ENCODE results near the gene FBXO15. TPM values are rescaled to one million over a fixed set of nuclear protein-coding genes. Genes with fewer than 3 reads are reported as not detected.

The FBXO15 gene, protein sequence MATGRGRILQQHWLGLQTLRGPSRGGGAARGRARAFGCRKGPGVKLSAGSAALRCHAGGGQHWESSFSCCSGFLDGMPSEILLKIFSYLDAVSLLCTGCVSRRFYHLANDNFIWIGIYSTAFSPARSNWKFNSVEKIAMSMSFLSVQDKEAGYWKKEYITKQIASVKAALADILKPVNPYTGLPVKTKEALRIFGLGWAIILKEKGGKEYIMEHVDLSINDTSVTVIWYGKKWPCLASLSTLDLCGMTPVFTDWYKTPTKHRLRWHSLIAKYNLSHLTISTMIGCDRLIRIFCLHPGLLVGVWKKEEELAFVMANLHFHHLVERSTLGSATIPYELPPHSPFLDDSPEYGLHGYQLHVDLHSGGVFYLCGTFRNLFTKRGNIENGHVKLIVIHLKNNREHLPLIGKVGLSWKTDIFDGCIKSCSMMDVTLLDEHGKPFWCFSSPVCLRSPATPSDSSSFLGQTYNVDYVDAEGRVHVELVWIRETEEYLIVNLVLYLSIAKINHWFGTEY
- total RNA-seq (2014; rRNA removed; shearing (Covaris generic); ENCODE audit: low replicate concordance): 0.32 and 0.89 TPM in 2 replicates

- peaks cover 45% of the 10 kb centered on the region for H3K79me2 ChIP-seq (ENCODE audit: low read length)
- peak within 1 kb of the TSS; percentile 95 for H3K4me3 ChIP-seq (ENCODE audit: low read length)
- no peaks in the 10 kb centered on the region for H3K27me3 ChIP-seq (ENCODE audit: low read length)
- H3K36me3 ChIP-seq (ENCODE audit: insufficient read depth, low read length): peaks cover 14% of the 10 kb centered on the region; the same call in 1 of the 2 replicates
- H4K20me1 ChIP-seq (ENCODE audit: insufficient read depth, low read depth, low read length): peaks cover 14% of the 10 kb centered on the region; the same call in 1 of the 2 replicates
- H3K9me2 ChIP-seq (replicated peaks; ENCODE audit: insufficient read depth, low read length): no peaks in the 10 kb centered on the region
- H3K9me3 ChIP-seq (ENCODE audit: low read length): no peaks in the 10 kb centered on the region
- DNase-seq: peak; percentile 99
- peak within 1 kb of the TSS; percentile 96 for H3K4me2 ChIP-seq (ENCODE audit: low read depth, low read length, poor library complexity, severe bottlenecking)
- peak within 1 kb of the TSS; percentile 92 for H3K27ac ChIP-seq (ENCODE audit: low read length)
- H2AFZ ChIP-seq (ENCODE audit: low read length): peak within 1 kb of the TSS; percentile 85
- H3K9ac ChIP-seq (ENCODE audit: low read length): peak within 1 kb of the TSS; percentile 92
- peaks cover 46% of the 10 kb centered on the region for H3K4me1 ChIP-seq (ENCODE audit: low read length)
These were observed at the start of gene FBXO15, which contains the start of gene TIMM21 for GRCh38 chr18:74147779-74148542. FBXO15 (minus strand) TSS chr18:74147834; CDS start chr18:74147785, 49 bp downstream. TIMM21 (plus strand) TSS chr18:74148523; CDS start chr18:74148809, 286 bp downstream.

- H3K9me2 ChIP-seq (replicated peaks; ENCODE audit: insufficient read depth, low read length): no peaks in the 10 kb centered on the region
- H3K9ac ChIP-seq (ENCODE audit: low read length): no peak overlapping the region
- H3K4me1 ChIP-seq (ENCODE audit: low read length): peaks cover 6% of the 10 kb centered on the region
- peak overlapping the region; percentile 52 for H3K4me2 ChIP-seq (ENCODE audit: low read depth, low read length, poor library complexity, severe bottlenecking)
- H3K36me3 ChIP-seq (ENCODE audit: insufficient read depth, low read length): no peaks in the 10 kb centered on the region
- H3K27ac ChIP-seq (ENCODE audit: low read length): no peak overlapping the region
- no peaks in the 10 kb centered on the region for H3K79me2 ChIP-seq (ENCODE audit: low read length)
- H3K4me3 ChIP-seq (ENCODE audit: low read length): peak overlapping the region; percentile 37; the same call in 1 of the 2 replicates
- H2AFZ ChIP-seq (ENCODE audit: low read length): peak overlapping the region; percentile 75; the same call in 1 of the 2 replicates
- H4K20me1 ChIP-seq (ENCODE audit: insufficient read depth, low read depth, low read length): peaks cover 4% of the 10 kb centered on the region; the same call in 1 of the 2 replicates
- H3K27me3 ChIP-seq (ENCODE audit: low read length): no peaks in the 10 kb centered on the region
- no peaks in the 10 kb centered on the region for H3K9me3 ChIP-seq (ENCODE audit: low read length)
- peak; percentile 89 for DNase-seq
These were observed 48.8 kb upstream of the FBXO15 start for GRCh38 chr18:74196220-74197119.

DNA sequence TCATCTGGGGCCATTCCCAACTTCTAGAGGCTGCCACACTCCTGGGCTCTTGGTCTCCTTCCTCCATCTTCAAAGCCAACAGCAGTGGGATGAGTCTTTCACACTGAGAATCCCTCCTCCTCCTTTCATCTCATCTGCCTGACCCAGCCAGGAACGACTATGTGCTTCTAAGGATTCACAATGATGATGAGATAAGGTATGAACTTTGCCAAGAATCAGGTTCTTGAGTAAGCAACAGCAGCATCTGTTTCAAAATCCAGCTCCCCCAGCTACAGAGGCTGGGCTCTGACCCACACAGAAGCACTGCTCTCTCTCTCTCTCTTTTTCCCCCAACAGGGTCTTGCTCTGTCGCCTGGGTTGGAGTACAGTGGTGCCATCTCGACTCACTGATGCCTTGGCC, 47.1 kb upstream of the FBXO15 start:
- no peak overlapping the region for H3K9ac ChIP-seq (ENCODE audit: low read length)
- peaks cover 7% of the 10 kb centered on the region for H3K4me1 ChIP-seq (ENCODE audit: low read length)
- no peaks in the 10 kb centered on the region for H3K36me3 ChIP-seq (ENCODE audit: insufficient read depth, low read length)
- H3K4me3 ChIP-seq (ENCODE audit: low read length): no peak overlapping the region
- H4K20me1 ChIP-seq (ENCODE audit: insufficient read depth, low read depth, low read length): peaks cover 4% of the 10 kb centered on the region; the same call in 1 of the 2 replicates
- no peak overlapping the region for H3K4me2 ChIP-seq (ENCODE audit: low read depth, low read length, poor library complexity, severe bottlenecking)
- no peaks in the 10 kb centered on the region for H3K79me2 ChIP-seq (ENCODE audit: low read length)
- H3K9me2 ChIP-seq (replicated peaks; ENCODE audit: insufficient read depth, low read length): no peaks in the 10 kb centered on the region
- H3K27me3 ChIP-seq (ENCODE audit: low read length): no peaks in the 10 kb centered on the region
- H3K27ac ChIP-seq (ENCODE audit: low read length): no peak overlapping the region
- no peak for DNase-seq
- H2AFZ ChIP-seq (ENCODE audit: low read length): no peak overlapping the region
- no peaks in the 10 kb centered on the region for H3K9me3 ChIP-seq (ENCODE audit: low read length)

DNA sequence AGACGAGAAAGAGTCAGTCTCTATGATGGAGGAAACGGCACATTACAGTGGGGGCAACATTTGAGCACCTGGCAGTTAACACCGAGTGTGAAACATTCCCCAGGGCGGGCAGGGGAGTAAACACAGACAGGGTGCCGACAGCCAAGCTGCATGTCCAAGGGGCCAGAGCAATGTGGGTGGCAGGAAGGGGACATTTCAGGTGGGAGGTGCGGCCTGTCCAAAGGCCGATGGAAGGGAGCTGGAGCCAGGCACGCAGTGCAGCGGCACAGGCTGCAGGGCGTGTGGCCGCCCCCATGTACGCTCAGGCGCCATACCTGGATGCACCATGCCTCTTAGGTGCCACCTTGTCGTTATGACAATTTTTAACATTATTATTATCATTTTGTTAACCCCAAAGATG, 43.9 kb upstream of the FBXO15 start:
- Histone ChIP-seq H2AFZ (ENCODE audit: low read length) (no peak overlapping the region), H3K36me3 (ENCODE audit: insufficient read depth, low read length) (no peaks in the 10 kb centered on the region), H3K27ac (ENCODE audit: low read length) (no peak overlapping the region), H3K9me2 (replicated peaks; ENCODE audit: insufficient read depth, low read length) (no peaks in the 10 kb centered on the region), H3K4me1 (ENCODE audit: low read length) (peaks cover 6% of the 10 kb centered on the region), H3K27me3 (ENCODE audit: low read length) (no peaks in the 10 kb centered on the region), H3K4me2 (ENCODE audit: low read depth, low read length, poor library complexity, severe bottlenecking) (no peak overlapping the region), H3K9ac (ENCODE audit: low read length) (no peak overlapping the region), H4K20me1 (ENCODE audit: insufficient read depth, low read depth, low read length) (no peaks in the 10 kb centered on the region), H3K9me3 (ENCODE audit: low read length) (no peaks in the 10 kb centered on the region), H3K79me2 (ENCODE audit: low read length) (no peaks in the 10 kb centered on the region), H3K4me3 (ENCODE audit: low read length) (no peak overlapping the region)
- no peak for DNase-seq

DNA sequence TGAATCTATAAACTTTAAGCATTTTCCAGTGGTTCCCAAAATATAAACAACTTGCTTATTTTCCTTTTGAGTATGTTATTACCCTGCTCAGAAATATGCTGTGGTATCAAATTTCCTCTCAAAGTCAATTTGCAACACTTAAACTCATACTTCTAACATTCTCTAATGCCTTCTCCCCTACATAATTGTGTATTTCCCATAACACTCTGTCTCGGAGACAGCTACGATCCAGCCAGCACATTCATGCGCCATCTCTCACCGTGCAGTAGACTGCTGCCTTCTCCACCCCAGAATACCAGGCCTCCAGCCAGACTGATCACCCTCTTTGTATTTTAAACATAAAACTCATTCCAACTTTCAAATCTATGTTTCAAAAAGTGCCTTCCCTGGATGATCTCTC, 42.5 kb upstream of the FBXO15 start:
- H3K9me2 ChIP-seq (replicated peaks; ENCODE audit: insufficient read depth, low read length): no peaks in the 10 kb centered on the region
- no peak for DNase-seq
- no peak overlapping the region for H3K9ac ChIP-seq (ENCODE audit: low read length)
- H3K27ac ChIP-seq (ENCODE audit: low read length): no peak overlapping the region
- H2AFZ ChIP-seq (ENCODE audit: low read length): no peak overlapping the region
- no peaks in the 10 kb centered on the region for H3K36me3 ChIP-seq (ENCODE audit: insufficient read depth, low read length)
- no peaks in the 10 kb centered on the region for H4K20me1 ChIP-seq (ENCODE audit: insufficient read depth, low read depth, low read length)
- H3K79me2 ChIP-seq (ENCODE audit: low read length): no peaks in the 10 kb centered on the region
- H3K27me3 ChIP-seq (ENCODE audit: low read length): no peaks in the 10 kb centered on the region
- H3K9me3 ChIP-seq (ENCODE audit: low read length): no peaks in the 10 kb centered on the region
- H3K4me3 ChIP-seq (ENCODE audit: low read length): no peak overlapping the region
- H3K4me2 ChIP-seq (ENCODE audit: low read depth, low read length, poor library complexity, severe bottlenecking): no peak overlapping the region
- H3K4me1 ChIP-seq (ENCODE audit: low read length): peaks cover 6% of the 10 kb centered on the region

DNA sequence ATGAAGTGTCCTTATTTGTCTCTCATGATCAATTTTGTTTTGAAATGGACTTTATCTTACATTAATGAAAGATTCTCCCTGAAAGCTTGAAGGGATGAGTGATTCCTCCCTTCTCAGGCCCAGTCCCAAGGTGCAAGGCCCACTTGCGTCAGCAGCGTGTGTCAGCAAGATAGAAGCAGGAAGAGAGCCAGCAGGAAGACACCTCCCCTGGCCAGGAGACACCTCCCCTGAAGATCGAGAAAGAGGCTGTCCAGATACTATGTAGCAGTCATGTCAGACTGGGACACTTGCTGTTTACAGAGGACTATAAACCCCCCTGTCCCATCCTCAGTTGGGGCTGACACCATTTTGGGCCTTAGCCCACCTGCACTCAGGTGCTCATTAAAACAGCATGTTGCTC, 39.0 kb upstream of the FBXO15 start:
- no peak for DNase-seq
- H3K79me2 ChIP-seq (ENCODE audit: low read length): no peaks in the 10 kb centered on the region
- no peak overlapping the region for H3K4me2 ChIP-seq (ENCODE audit: low read depth, low read length, poor library complexity, severe bottlenecking)
- H3K9ac ChIP-seq (ENCODE audit: low read length): no peak overlapping the region
- peaks cover 6% of the 10 kb centered on the region for H3K4me1 ChIP-seq (ENCODE audit: low read length)
- H3K36me3 ChIP-seq (ENCODE audit: insufficient read depth, low read length): no peaks in the 10 kb centered on the region
- no peak overlapping the region for H3K27ac ChIP-seq (ENCODE audit: low read length)
- no peaks in the 10 kb centered on the region for H3K9me3 ChIP-seq (ENCODE audit: low read length)
- H2AFZ ChIP-seq (ENCODE audit: low read length): no peak overlapping the region
- no peaks in the 10 kb centered on the region for H3K27me3 ChIP-seq (ENCODE audit: low read length)
- H4K20me1 ChIP-seq (ENCODE audit: insufficient read depth, low read depth, low read length): no peaks in the 10 kb centered on the region
- no peaks in the 10 kb centered on the region for H3K9me2 ChIP-seq (replicated peaks; ENCODE audit: insufficient read depth, low read length)
- H3K4me3 ChIP-seq (ENCODE audit: low read length): no peak overlapping the region

DNA sequence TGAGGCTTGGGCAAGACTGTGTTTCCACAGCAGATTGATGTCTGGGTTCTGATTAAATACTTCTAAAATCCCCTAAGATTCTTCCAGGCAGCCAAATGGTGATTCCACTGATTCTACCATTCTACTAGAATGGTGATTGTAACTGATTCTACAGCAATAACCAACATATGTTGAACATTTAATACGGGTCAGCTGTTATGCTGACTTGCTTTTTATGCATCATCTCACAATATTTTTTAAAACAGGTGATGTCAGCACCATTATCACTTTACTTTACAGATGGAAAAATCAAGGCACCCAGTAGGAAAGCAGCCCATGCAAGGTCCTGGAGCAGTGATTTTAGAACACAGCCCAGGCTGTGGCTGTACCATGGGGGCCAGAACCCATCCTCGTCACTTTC, 38.2 kb upstream of the FBXO15 start:
- Histone ChIP-seq H3K4me1 (ENCODE audit: low read length) (peaks cover 6% of the 10 kb centered on the region), H3K4me3 (ENCODE audit: low read length) (no peak overlapping the region), H3K36me3 (ENCODE audit: insufficient read depth, low read length) (no peaks in the 10 kb centered on the region), H3K9me3 (ENCODE audit: low read length) (no peaks in the 10 kb centered on the region), H2AFZ (ENCODE audit: low read length) (no peak overlapping the region), H3K27ac (ENCODE audit: low read length) (no peak overlapping the region), H3K9ac (ENCODE audit: low read length) (no peak overlapping the region), H3K27me3 (ENCODE audit: low read length) (no peaks in the 10 kb centered on the region), H4K20me1 (ENCODE audit: insufficient read depth, low read depth, low read length) (no peaks in the 10 kb centered on the region), H3K9me2 (replicated peaks; ENCODE audit: insufficient read depth, low read length) (no peaks in the 10 kb centered on the region), H3K79me2 (ENCODE audit: low read length) (no peaks in the 10 kb centered on the region), H3K4me2 (ENCODE audit: low read depth, low read length, poor library complexity, severe bottlenecking) (no peak overlapping the region)
- no peak for DNase-seq

Data from Karpas-422 (cell line).